Right lobe of liver (tissue), 4 donors: Measurements from ENCODE around the gene KRTAP2-2.
"Not testable (repeated sequence)": the region's sequence is repeated elsewhere in the genome, so short reads cannot be mapped to it uniquely, and the experiment has no call there.

Experiments used
- POLR2A ChIP-seq: fragments of 450-650 bp; IDR thresholded peaks from one replicate; pipeline ENCODE4 v1.6.1; 2017; ENCODE audit warnings: antibody characterized with exemption, mild to moderate bottlenecking
- TF ChIP-seq, protein P1 (sequence below), 4 donors: fragments of 200-600 bp in 3 of 4; fragments of 450-650 bp in 1 of 4; IDR thresholded peaks; one replicate each; pipeline versions ENCODE4 v1.5.1 to v1.8.0; 2016 to 2022; ENCODE audit warnings: antibody characterized with exemption in 4 of 4, mild to moderate bottlenecking in 2 of 4
- donor health status: DM: no; HTN: no; CAD: no.
- donor health status: DM: no; HTN: no; CAD: no.
- donor health status: DM: no; HTN: yes; CAD: no.

DNA sequence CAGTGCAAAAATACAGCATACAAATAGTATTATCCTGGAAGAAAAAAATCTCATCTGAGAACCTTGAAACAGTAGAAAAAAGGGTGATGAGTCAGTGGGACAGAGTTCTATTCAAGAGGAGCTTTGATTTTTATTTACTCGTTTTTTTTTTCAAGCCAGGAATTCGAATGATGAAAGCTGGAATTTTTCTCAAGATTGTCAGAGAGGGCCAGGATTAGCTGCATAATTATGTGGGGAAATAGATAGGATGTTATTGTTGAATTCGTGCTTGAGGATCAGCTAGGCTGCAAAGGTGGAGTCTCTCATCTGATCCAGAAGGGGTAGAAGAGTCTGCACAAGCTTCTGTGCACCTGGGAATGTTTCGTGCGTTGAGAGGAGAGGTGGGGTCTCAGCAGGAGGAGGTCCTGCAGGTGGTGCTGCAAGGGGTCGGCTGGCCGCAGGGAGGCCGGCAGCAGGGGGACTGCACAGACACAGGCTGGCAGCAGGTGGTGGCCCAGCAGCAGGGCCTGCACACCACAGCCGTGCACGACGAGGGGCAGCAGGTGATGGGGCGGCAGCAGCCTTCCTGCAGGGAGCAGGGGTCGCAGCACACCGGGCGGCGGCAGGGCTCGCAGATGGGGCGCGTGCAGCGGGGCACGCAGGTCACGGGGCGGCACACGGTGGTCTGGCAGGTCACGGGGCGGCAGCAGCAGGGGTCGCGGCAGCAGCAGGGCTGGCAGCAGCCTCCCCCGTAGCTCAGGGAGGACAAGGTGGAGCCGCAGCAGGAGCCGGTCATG, 4.4 kb upstream of the KRTAP2-2 start:
- TF ChIP-seq, protein P1, sequence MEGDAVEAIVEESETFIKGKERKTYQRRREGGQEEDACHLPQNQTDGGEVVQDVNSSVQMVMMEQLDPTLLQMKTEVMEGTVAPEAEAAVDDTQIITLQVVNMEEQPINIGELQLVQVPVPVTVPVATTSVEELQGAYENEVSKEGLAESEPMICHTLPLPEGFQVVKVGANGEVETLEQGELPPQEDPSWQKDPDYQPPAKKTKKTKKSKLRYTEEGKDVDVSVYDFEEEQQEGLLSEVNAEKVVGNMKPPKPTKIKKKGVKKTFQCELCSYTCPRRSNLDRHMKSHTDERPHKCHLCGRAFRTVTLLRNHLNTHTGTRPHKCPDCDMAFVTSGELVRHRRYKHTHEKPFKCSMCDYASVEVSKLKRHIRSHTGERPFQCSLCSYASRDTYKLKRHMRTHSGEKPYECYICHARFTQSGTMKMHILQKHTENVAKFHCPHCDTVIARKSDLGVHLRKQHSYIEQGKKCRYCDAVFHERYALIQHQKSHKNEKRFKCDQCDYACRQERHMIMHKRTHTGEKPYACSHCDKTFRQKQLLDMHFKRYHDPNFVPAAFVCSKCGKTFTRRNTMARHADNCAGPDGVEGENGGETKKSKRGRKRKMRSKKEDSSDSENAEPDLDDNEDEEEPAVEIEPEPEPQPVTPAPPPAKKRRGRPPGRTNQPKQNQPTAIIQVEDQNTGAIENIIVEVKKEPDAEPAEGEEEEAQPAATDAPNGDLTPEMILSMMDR (IDR thresholded peaks at IDR 0.05), result not testable (repeated sequence)
- not testable (repeated sequence) for TF ChIP-seq POLR2A
